Measurements from ENCODE around the gene SELENOI. TPM values are rescaled to one million over a fixed set of nuclear protein-coding genes. Genes with fewer than 3 reads are reported as not detected.
"Not testable (repeated sequence)": the region's sequence is repeated elsewhere in the genome, so short reads cannot be mapped to it uniquely, and the experiment has no call there.

The SELENOI gene
- total RNA-seq, 1 donor from 2014 or later = 13.4 TPM

GRCh38 chr2:26317377-26318105 is 28.4 kb upstream of the SELENOI start:
- ATAC-seq (no peak), DNase-seq (no peak)
- intact Hi-C loops (cut with DNase I) = no loop called here
- TF ChIP-seq CTCF (IDR thresholded peaks at IDR 0.05) = no peak
- Histone ChIP-seq H3K36me3 (no peaks in the 10 kb centered on the region), H3K27ac (no peak overlapping the region), H3K4me1 (no peaks in the 10 kb centered on the region), H3K9me3 (no peaks in the 10 kb centered on the region), H3K4me3 (no peak overlapping the region), H3K27me3 (ENCODE audit: low read depth) (no peaks in the 10 kb centered on the region)

GRCh38 chr2:26318950-26319349 is 27.0 kb upstream of the SELENOI start:
- Histone ChIP-seq H3K9me3 (no peaks in the 10 kb centered on the region), H3K27ac (no peak overlapping the region), H3K36me3 (no peaks in the 10 kb centered on the region), H3K4me1 (no peaks in the 10 kb centered on the region), H3K27me3 (ENCODE audit: low read depth) (no peaks in the 10 kb centered on the region), H3K4me3 (no peak overlapping the region)
- no peak for ATAC-seq
- no peak for DNase-seq
- no peak for TF ChIP-seq CTCF (IDR thresholded peaks at IDR 0.05)
- intact Hi-C loops (cut with DNase I) = no loop called here

- ATAC-seq; H3K27me3 ChIP-seq (ENCODE audit: low read depth); H3K36me3 ChIP-seq; H3K9me3 ChIP-seq; intact Hi-C loops (cut with DNase I); H3K27ac ChIP-seq; H3K4me1 ChIP-seq; DNase-seq; H3K4me3 ChIP-seq: not testable (repeated sequence)
These were observed 21.5 kb upstream of the SELENOI start for GRCh38 chr2:26324479-26324878.

- Histone ChIP-seq H3K4me3 (no peak overlapping the region), H3K4me1 (peaks cover 3% of the 10 kb centered on the region), H3K9me3 (no peaks in the 10 kb centered on the region), H3K27ac (no peak overlapping the region), H3K27me3 (ENCODE audit: low read depth) (no peaks in the 10 kb centered on the region), H3K36me3 (no peaks in the 10 kb centered on the region)
- intact Hi-C loops (cut with DNase I) = no loop called here
- DNase-seq (no peak), ATAC-seq (no peak)
- TF ChIP-seq CTCF (IDR thresholded peaks at IDR 0.05) = no peak
These were observed 21.0 kb upstream of the SELENOI start for GRCh38 chr2:26324903-26325302.

GRCh38 chr2:26325851-26326250 is 20.1 kb upstream of the SELENOI start:
- no peaks in the 10 kb centered on the region for H3K36me3 ChIP-seq
- no peak for ATAC-seq
- TF ChIP-seq CTCF (IDR thresholded peaks at IDR 0.05) = no peak
- DNase-seq = no peak
- no peak overlapping the region for H3K27ac ChIP-seq
- intact Hi-C loops (cut with DNase I) = no loop called here
- no peak overlapping the region for H3K4me3 ChIP-seq
- no peaks in the 10 kb centered on the region for H3K27me3 ChIP-seq (ENCODE audit: low read depth)
- H3K9me3 ChIP-seq = no peaks in the 10 kb centered on the region
- peaks cover 7% of the 10 kb centered on the region for H3K4me1 ChIP-seq

GRCh38 chr2:26326514-26326913 is 19.4 kb upstream of the SELENOI start:
- intact Hi-C loops (cut with DNase I) = no loop called here
- Histone ChIP-seq H3K4me1 (peaks cover 7% of the 10 kb centered on the region), H3K4me3 (no peak overlapping the region), H3K9me3 (no peaks in the 10 kb centered on the region), H3K36me3 (no peaks in the 10 kb centered on the region), H3K27ac (no peak overlapping the region), H3K27me3 (ENCODE audit: low read depth) (no peaks in the 10 kb centered on the region)
- TF ChIP-seq CTCF (IDR thresholded peaks at IDR 0.05) = no peak
- DNase-seq = no peak
- no peak for ATAC-seq

All from lower lobe of right lung (tissue), 2 donors.